Inflammatory macrophage (primary cell): ENCODE measurements around the gene SEMA4D.
"Not testable (repeated sequence)": the region's sequence is repeated elsewhere in the genome, so short reads cannot be mapped to it uniquely, and the experiment has no call there.

ENCODE experiments used
- DNase-seq, 2 donors: peaks; one replicate each; pipeline ENCODE4 v3.0.0-alpha.2; 2020 to 2022

SEMA4D gene

DNA sequence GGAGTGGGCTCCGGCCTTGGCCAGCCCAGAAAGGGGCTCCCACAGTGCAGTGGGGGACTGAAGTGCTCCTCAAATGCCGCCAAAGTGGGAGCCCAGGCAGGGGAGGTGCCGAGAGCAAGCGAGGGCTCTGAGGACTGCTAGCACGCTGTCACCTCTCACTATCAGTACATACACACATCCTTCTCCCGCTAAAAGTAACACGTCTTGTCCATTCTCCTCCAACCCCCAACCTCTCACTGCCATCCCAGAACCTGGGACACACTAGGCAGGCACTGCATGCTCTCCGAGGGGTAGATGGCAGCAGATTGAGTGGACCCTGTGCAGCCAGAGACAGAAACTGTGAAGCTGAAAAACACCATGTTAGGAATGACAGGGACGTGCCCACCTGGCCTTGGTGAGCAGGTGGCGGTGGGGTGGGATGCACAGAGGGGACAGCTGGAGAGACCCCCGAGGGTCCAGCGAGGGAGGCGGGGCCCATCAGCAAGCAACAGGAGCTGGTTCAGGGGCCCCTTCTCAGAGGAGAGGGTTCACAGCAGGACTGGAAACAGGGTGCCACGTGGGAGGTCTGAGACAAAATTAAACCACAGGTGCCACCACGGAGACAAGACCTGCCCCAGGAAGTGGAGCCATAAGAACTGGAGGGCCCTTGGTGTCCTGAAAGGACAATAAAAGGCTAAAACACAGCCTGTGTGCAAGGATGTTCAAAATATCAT is 16.9 kb downstream of the SEMA4D start:
- no peak for DNase-seq

DNA sequence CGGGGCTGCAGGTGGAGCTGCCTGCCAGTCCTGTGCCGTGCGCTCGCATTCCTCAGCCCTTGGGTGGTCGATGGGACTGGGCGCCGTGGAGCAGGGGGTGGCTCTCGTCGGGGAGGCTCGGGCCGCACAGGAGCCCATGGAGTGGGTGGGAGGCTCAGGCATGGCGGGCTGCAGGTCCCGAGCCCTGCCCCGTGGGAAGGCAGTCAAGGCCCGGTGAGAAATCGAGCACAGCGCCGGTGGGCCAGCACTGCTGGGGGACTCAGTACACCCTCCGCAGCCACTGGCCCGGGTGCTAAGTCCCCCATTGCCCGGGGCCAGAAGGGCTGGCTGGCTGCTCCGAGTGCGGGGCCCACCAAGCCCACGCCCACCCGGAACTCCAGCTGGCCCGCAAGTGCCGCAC is 17.5 kb downstream of the SEMA4D start:
- DNase-seq = not testable (repeated sequence)

DNA sequence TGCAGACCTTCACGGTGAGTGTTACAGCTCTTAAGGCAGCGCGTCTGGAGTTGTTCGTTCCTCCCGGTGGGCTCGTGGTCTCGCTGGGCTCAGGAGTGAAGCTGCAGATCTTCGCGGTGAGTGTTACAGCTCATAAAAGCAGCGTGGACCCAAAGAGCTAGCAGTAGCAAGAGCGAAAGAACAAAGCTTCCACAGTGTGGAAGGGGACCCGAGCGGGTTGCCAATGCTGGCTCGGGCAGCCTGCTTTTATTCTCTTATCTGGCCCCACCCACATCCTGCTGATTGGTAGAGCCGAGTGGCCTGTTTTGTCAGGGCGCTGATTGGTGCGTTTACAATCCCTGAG is 18.3 kb downstream of the SEMA4D start:
- DNase-seq = not testable (repeated sequence)

DNA sequence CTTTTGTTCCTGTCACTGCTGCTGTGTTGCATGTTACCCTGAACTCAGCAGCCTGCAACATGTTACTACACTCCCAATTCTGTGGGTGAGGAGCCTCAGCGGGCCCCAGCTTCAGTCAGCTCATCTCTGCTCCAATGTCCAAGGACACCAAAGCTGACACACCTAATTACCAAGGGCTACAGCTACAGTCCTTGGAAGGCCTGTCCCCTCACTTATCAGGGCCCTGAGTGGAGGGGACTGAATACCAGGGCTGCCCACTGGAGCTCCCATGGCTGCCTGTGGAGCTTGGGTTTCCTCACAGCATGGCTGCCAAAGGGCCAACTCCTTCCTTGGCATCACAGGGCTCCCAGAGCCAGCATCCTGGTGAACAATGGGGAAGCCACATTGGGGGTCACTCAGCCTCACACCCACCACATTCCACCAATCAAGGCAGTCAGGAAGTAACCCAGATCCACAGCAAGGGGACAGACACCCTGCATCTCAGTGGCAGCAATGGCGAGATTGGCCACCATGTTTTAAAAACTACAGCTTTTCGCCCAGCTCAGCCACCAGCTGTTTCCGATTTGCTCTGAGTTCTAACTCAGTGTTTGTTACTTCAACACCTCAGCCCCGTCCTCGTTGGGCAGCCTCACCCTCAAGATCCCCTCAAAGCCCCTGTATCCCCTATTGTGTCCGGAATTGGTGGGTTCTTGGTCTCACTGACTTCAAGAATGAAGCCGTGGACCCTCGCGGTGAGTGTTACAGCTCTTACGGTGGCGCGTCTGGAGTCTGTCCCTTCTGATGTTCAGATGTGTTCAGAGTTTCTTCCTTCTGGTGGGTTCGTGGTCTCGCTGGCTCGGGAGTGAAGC is 18.9 kb downstream of the SEMA4D start:
- DNase-seq = no peak

DNA sequence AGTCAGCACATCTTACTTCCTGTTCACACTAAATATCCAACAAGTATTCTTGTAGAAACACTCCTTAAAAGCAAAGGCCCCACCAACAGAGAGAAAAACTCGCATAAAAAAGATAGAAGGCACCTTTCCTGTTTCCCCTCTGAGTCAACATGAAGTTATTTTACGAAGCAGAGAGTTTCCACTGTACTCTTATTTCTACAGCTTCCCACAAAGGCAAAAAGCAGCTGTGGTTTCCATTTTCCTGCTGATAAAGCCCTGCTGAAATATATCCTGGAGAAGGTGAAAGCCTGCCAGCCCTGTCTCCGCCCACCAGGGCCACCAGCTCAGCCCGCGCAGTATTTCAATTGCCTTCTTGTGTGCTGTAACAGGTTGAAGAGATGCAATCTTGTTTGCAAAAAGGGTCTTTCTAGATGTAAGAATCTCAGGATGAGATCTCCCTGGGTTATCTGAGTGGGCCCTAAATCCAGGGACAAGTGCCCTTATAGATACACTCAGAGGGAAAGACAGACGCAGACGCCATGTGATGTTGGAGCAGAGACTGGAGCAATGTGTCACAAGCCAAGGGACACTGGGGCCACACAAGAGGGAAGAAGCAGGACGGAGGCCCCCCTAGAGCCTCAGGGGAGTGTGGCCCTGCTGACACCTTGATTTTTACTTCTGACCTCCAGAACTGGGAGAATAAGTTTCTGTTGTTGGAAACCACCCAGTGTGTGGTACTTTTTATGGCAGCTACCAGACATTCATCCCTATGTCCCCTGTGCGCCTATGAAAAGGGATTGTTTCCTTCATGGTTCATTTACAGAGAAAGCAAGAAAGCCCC is 19.9 kb downstream of the SEMA4D start:
- DNase-seq = peak in 1 of 2 donors; percentile 15

DNA sequence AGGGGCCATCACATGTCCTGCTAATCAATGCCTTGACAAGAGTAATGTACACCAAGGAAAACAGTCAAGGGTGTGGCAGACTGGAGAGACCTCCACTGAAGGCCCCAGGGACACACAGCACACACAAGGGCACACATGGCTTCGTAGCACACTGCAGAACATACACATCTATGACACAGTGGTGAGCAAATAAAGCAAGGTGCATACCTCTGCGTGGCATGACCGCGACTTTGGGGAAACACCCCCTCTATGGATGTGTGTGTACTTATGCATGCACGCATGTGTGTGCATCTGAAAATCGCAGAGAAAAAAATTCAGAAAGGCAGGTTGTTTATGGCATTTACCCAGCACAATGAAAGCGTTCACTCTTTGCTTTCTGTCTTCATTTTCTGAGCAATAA is 20.5 kb downstream of the SEMA4D start:
- DNase-seq = no peak

DNA sequence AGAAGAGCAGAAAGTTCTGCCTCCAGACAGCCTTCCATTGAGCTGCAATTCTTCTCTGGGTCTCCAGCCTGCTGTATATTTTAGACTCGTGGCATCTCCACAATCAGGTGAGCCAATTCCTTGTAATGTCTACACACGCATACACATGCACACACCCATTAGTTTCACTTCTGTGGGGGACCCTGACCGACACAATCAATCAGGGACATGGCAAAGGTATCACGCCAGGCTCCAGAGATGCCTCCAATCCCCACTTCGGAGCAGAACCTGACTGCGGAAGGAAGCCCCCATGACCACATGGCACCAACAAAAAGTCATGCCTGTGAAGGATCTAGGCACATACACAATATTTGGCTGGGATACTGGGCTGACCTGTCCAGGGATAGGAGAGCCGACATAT is 21.4 kb downstream of the SEMA4D start:
- DNase-seq = no peak

DNA sequence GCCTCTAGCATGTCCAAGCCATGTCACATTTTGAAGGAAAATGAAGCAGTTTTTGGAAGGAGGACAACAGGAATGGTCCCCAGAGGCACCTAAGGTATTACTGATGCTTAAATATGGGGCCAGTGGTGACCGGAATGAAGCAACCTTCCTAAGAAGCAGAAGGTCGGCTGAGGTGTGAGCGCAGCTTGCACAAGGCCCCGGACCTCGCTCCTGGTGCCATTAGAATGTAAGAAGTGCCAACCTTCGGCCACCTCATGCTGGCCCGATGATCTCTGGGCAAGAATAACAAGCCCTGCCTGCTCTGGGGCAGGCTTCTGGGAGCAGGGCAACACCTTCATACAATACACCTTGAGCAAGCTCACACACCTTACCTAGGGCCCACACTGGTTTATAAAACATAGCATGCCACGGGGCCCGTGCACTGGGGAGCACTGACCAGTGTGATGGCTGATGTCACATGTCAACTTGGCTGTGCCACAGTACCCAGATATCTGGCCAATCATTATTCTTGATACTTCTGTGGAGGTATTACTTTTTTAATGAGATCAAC is 21.9 kb downstream of the SEMA4D start:
- DNase-seq = no peak

DNA sequence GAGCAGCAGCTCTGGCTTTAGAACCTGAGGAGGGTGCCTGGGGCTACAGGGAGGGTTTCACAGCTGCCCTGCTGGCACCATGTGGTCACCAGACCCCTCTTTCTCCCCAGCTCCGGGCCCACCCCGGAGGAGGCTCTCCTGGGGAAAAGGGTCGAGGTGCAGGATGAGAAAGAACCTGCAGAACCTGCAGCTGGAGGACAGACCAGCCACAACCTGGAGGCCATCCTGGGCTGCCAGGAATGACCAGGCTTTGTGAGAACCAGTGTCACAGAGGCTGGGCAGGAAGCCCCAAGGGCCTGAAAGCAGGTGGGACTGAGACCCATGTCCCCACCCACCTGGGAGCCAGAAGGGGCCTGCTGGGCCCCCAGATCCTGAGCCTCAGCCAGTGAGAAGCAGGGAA is 23.0 kb downstream of the SEMA4D start:
- DNase-seq = no peak

DNA sequence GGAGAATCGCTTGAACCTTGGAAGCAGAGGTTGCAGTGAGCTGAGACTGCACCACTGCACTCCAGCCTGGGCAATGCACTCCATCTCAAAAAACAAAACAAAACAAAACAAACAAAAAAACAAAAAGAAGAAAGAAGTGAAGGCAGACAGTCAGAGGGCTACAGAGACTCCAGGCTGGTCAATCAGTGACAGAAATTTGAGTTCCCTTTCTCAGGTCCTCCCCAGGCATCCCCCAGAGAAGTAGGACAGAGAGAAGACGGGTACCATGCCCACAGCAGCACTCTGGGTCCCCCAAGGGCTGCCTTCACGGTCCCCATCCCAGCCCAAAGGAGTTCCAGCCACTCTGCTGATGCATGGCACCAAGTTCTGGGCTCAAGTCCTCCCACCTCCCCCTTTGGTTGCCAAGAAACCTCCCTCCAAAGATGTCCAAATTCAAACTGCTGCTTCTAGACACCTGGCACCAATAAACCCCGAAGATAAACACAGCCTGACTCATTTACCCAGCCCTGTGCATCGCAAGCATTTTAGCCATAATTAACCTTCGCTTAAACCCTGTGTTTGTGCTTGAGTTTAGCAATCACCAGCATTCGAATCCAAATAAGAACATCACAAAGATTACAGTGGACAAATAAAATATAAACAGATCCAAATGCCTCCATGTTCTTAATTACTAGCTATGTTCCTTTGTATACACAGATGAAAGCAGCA is 24.0 kb downstream of the SEMA4D start:
- DNase-seq = no peak

DNA sequence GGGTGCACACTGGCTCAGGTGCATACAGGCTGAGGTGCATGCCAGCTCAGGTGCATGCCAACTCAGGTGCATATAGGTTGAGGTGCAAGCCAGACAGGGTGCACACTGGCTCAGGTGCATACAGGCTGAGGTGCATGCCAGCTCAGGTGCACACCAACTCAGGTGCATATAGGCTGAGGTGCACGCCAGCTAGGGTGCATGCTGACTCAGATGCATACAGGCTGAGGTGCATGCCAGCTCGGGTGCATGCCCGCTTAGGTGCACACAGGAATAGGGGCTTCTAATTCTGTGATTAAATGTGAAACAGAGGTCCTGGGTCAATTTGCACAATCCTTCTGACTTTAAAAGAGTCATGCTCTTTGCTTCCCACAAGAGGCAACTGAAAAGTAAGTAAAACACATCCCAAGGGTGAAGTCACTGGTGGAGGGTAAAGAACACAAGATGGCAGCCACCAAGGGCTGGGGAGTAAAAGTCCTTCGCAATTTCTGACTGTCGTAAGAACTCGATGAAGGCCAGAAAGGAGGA is 26.1 kb downstream of the SEMA4D start:
- DNase-seq = not testable (repeated sequence)

DNA sequence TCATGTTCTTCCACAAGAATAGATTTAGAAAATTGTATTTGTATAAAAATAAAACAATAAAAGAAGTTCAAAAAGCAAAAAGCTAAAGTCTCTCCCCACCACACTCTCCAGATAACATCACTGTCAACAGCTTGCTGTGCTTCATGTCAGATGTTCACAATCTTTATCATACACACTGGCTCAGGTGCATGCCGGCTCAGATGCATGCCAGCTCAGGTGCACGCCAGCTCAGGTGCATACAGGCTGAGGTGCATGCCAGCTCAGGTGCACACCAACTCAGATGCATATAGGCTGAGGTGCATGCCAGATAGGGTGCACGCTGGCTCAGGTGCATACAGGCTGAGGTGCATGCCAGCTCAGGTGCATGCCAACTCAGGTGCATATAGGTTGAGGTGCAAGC is 26.5 kb downstream of the SEMA4D start:
- no peak for DNase-seq

DNA sequence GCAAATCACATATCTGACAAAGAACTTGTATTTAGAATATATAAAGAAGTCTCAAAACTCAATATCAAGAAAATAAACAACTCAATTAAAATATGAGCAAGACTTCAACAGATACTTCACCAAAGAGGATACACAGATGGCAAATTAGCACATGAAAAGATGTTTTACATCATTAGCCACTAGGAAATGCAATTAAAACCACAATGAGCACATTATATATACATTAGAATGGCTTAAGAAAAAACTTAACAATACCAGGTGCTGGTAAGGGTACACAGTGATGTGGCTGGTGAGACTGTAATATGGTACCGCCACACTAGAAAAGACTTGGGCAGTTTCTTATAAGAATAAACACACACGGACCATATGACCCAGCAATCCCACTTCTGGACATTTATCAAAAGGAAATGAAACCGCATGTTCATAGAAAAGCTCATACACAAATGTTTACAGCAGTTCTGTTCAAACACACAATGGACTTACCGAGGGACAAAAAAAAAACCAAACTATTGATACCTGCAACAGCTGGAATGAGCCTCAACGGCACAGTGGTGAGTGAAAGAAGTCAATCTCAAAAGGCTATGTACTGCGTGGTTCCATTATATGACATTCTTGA is 27.6 kb downstream of the SEMA4D start:
- DNase-seq = no peak

DNA sequence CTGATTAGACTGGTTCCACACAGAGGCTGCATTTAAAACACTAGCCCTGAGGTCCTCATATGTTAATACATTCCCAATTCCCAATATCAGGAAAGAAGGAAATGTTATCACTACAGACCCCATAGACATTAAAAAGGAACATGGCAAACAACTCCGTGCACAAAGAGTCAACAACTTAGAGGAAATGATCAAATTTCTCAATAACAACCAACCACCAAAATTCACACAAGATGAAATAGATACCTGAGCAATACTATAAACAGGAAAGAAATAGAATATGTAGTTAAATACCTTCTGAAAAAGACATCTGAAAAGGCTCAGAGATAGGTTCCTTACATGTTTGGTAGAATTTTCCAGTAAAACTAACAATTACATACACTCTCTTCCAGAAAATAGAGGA is 28.9 kb downstream of the SEMA4D start:
- no peak for DNase-seq

DNA sequence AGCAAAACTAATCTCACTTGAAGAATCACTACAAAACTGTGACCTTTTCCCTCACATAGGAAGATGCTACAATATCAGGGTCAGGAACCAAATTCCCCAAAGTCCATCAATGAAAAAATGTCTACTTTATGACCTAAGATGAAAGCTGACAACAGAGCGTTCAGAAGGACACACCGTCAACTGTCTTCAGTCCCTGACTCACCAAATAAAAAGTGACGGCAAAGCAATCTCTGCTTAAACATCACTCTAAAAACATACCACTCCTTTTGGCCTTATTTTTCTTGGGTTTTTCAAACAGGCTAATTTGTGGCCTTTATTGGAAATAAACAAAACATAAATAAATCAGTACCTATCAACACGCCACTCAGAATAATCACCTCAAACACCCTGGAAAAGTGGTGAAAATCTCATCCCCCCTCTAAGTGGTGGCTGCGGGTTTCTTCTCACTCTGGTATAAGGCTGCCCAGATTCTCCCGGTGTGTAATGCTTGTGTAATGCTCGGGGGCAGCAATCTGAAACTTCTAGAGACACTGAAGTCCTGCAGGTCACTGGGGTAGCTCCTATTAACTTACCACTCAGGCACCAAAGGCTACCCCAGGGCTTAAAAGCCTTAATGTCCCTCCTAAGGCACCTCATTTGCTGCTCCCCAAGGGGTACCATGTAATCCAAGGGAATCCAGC is 29.5 kb downstream of the SEMA4D start:
- no peak for DNase-seq

DNA sequence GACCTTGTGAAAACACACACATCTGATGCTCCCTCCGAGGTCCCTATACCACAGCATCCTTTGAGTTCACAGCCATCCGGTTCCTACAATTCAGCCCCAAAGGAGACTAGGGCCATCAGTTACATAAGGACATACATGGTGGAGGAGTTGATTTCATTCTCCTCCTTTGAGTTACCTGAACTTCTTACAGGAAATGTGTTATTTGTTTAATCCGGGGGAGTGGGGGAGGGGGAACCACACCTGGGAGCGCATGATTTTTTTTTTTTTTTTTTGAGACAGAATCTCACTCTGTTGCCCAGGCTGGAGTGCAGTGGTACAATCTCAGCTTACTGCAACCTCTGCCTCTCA is 30.7 kb downstream of the SEMA4D start:
- DNase-seq = no peak

DNA sequence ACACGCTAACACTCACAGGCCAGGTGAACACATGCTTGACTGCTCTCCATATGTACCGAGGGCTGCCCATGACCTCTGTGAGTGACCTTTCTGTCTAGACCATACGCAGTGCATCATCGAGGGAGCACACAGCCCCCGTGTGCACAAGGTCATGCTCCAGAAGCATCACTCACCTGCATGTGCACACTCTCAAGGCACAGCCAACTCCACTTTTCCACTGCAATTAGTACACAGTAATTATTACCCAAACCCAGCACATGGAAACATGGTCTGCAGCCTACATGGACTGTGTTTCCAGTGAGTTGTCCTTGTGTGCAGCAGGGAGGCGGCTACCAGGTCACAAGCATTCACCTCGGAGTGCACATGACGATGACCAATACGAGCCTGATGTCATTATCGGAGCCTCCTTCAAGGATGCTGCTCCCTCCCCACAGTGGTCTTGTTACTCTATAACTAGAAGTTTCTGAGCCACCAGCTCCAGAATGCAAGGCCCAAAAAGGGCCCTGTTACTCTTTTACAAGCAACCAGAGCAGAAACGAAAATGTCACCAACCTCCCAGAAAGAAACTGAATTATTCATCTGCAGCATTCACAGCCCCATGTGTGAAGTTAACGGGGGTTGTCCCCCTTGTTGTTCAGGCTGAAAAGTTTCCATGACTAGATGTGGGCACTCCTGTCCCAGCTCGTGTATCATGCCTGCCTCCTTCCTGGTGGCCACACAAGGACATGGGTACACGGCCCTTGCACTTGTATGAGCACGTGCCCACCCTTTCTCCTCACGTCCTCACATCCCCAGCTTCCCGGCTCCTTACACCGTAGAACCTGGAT is 31.2 kb downstream of the SEMA4D start:
- DNase-seq = no peak

DNA sequence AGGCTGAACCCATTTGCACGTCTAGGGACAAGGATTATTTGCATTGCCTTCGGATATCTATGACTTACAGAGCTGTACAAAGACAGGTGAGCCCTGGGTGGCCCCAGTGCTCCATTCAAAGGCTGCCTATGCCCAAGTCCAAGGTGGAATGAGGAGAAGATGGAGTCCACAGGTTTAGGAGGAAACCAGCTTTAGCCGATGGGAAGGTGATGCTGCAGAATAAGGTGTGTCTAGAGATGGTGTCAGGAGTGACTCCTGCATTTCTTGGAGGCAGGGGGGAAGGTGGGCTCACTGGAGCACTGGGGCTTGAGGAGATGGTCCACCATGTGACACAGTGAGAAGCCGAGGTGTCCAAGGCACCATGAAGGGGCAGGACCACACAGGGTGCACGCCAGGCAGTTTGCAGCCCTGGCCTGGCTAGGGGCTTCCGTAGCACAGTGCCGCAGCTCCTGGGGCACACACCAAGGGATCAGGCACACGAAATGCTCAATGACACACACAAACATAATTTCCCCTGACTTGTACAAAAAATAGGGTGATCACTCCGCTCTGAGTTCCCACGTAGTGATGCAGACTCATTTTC is 32.1 kb downstream of the SEMA4D start:
- DNase-seq = no peak

DNA sequence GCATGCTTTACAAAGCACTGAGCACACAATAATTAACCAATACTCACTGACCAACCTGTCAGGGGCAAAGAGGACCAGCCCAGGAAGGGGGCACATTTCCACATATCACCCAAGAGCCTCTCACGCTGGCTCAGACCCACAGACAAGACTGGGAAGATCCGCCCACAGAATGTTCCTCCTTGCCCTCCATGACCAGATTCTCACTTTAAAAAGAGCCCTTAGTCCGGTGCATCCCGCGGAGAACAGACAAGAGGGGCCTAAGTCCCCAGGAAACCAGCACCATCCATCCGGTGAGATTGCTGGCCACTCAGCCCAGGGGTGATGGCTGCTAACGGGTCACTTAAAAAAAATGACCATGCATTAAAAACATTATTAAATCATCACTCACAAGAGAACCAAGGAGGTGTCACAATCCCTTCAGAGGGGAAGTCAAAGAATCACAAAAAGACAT is 32.9 kb downstream of the SEMA4D start:
- peak; percentile 43 to 56 for DNase-seq
